Left lung (tissue), 10 donors: ENCODE results near the gene MAP1LC3B2. TPM values are rescaled to one million over a fixed set of nuclear protein-coding genes. Genes with fewer than 3 reads are reported as not detected.
A peak's percentile ranks its signal among the peaks of the same experiment; 100 is the strongest.

Experiments
- ATAC-seq: fragments of 200-7000 bp; cut with Tn5 transposase; one replicate; pipeline ENCODE4 v1.9.1; 2020; ENCODE audit warnings: moderate library complexity
- DNase-seq, 4 donors: peaks; one replicate each; pipeline ENCODE4 v3.0.0-alpha.2; 2013 to 2020
- H3K27ac ChIP-seq, 2 donors: fragments of 200-600 bp; sonication (generic) in 1 of 2; one replicate each; pipeline versions ENCODE4 v1.5.0 to v1.8.0; 2020 to 2021
- H3K27me3 ChIP-seq, 2 donors: fragments of 200-600 bp; sonication (generic) in 1 of 2; one replicate each; pipeline versions ENCODE4 v1.5.0 to v1.8.0; 2020 to 2021
- H3K36me3 ChIP-seq, 2 donors: fragments of 200-600 bp; sonication (generic) in 1 of 2; one replicate each; pipeline versions ENCODE4 v1.5.0 to v1.8.0; 2020 to 2021
- H3K4me1 ChIP-seq, 2 donors: fragments of 200-600 bp; one replicate each; pipeline ENCODE4 v1.8.0; 2021
- H3K4me3 ChIP-seq, 2 donors: fragments of 200-600 bp; sonication (generic) in 1 of 2; one replicate each; pipeline versions ENCODE4 v1.5.0 to v1.8.0; 2020 to 2021; ENCODE audit warnings: mild to moderate bottlenecking in 1 of 2
- H3K9me3 ChIP-seq, 2 donors: fragments of 200-600 bp; sonication (generic) in 1 of 2; one replicate each; pipeline versions ENCODE4 v1.5.0 to v1.8.0; 2020 to 2021
- CTCF ChIP-seq, 2 donors: fragments of 200-600 bp; sonication (generic) in 1 of 2; IDR thresholded peaks; one replicate each; pipeline versions ENCODE4 v1.5.0 to v1.8.0; 2021; ENCODE audit warnings: antibody characterized with exemption in 2 of 2
- intact Hi-C, 2 donors: fragments of 100-400 bp; cut with DNase I; formaldehyde crosslinking; loops; one replicate each; pipeline versions ENCODE4 v1.11.2 to v1.14.2; 2022
- polyA plus RNA-seq, 6 donors: library from polyadenylated mRNA; unstranded; fragments of 120-200 nt; gene quantifications; one replicate each; pipeline ENCODE4 v1.2.1, GENCODE V29; 2013; ENCODE audit not compliant: insufficient read length in 6 of 6
- total RNA-seq, 2 donors: library from RNA; stranded (reverse); fragmentation: NEBNext Ultra II Directional; extraction: Animal tissue kit (Norgen Biotek cat#: 25700); gene quantifications; one replicate each; pipeline ENCODE4 v1.2.1, GENCODE V29; 2021
- donor health status: DM: no; HTN: yes; CAD: no.
- donor health status: DM: no; HTN: no; CAD: no.

The MAP1LC3B2 gene
- total and polyA plus RNA-seq, 8 donors, result 1.5 to 10.5 (median 5.5) TPM; not detected in 1

GRCh38 chr12:116537101-116537904 lies 21.9 kb upstream of the MAP1LC3B2 start:
- peak overlapping the region in 1 of 2 donors; percentile 8 for H3K27ac ChIP-seq
- DNase-seq, result no peak
- intact Hi-C loops, result no loop called here
- no peak for ATAC-seq
- TF ChIP-seq CTCF (IDR thresholded peaks at IDR 0.05), result no peak
- peaks cover 13 to 60% of the 10 kb centered on the region in 2 donors for H3K4me1 ChIP-seq
- H3K9me3 ChIP-seq, result no peaks in the 10 kb centered on the region
- no peak overlapping the region for H3K4me3 ChIP-seq
- H3K27me3 ChIP-seq, result no peaks in the 10 kb centered on the region
- H3K36me3 ChIP-seq, result no peaks in the 10 kb centered on the region

GRCh38 chr12:116538076-116538591 lies 21.0 kb upstream of the MAP1LC3B2 start:
- Histone ChIP-seq H3K4me3 (no peak overlapping the region), H3K27ac (no peak overlapping the region), H3K4me1 (peaks cover 13 to 56% of the 10 kb centered on the region in 2 donors), H3K9me3 (no peaks in the 10 kb centered on the region), H3K27me3 (no peaks in the 10 kb centered on the region), H3K36me3 (no peaks in the 10 kb centered on the region)
- no peak for DNase-seq
- ATAC-seq, result no peak
- intact Hi-C loops, result no loop called here
- no peak for TF ChIP-seq CTCF (IDR thresholded peaks at IDR 0.05)

- H3K4me3 ChIP-seq, result no peak overlapping the region
- no peaks in the 10 kb centered on the region for H3K36me3 ChIP-seq
- H3K9me3 ChIP-seq, result no peaks in the 10 kb centered on the region
- H3K4me1 ChIP-seq, result peaks cover 13 to 56% of the 10 kb centered on the region in 2 donors
- H3K27me3 ChIP-seq, result no peaks in the 10 kb centered on the region
- intact Hi-C loops, result no loop called here
- H3K27ac ChIP-seq, result no peak overlapping the region
- DNase-seq (no peak), ATAC-seq (no peak)
- no peak for TF ChIP-seq CTCF (IDR thresholded peaks at IDR 0.05)
These were observed 20.4 kb upstream of the MAP1LC3B2 start for GRCh38 chr12:116538682-116539305.

GRCh38 chr12:116539361-116539771 lies 19.8 kb upstream of the MAP1LC3B2 start:
- no peak for TF ChIP-seq CTCF (IDR thresholded peaks at IDR 0.05)
- Histone ChIP-seq H3K36me3 (no peaks in the 10 kb centered on the region), H3K27ac (no peak overlapping the region), H3K4me1 (peaks cover 15 to 54% of the 10 kb centered on the region in 2 donors), H3K4me3 (no peak overlapping the region), H3K27me3 (no peaks in the 10 kb centered on the region), H3K9me3 (no peaks in the 10 kb centered on the region)
- ATAC-seq, result peak; percentile 18
- intact Hi-C loops, result no loop called here
- DNase-seq, result no peak

GRCh38 chr12:116539905-116540482 lies 19.2 kb upstream of the MAP1LC3B2 start:
- no peak overlapping the region for H3K4me3 ChIP-seq
- peak in 3 of 4 donors; percentile 56 to 79 (median 73) for DNase-seq
- no peaks in the 10 kb centered on the region for H3K9me3 ChIP-seq
- no peak for TF ChIP-seq CTCF (IDR thresholded peaks at IDR 0.05)
- H3K36me3 ChIP-seq, result no peaks in the 10 kb centered on the region
- ATAC-seq, result peak; percentile 49
- intact Hi-C loops, result no loop called here
- H3K27ac ChIP-seq, result no peak overlapping the region
- peaks cover 18 to 48% of the 10 kb centered on the region in 2 donors for H3K4me1 ChIP-seq
- no peaks in the 10 kb centered on the region for H3K27me3 ChIP-seq
